Transverse colon (tissue), 4 donors: Measurements from ENCODE around the gene TM4SF5. TPM values are rescaled to one million over a fixed set of nuclear protein-coding genes. Genes with fewer than 3 reads are reported as not detected.

Source experiments
- DNase-seq: peaks from one replicate; pipeline ENCODE4 v3.0.0-alpha.2; 2019
- H3K27ac ChIP-seq, 4 donors: fragments of 200-600 bp; sonication (generic); 2 replicates each; pipeline ENCODE4 v1.5.1; 2016 to 2018; ENCODE audit warnings: inconsistent platforms in 4 of 4
- H3K27me3 ChIP-seq: fragments of 200-600 bp; sonication (generic); 2 replicates; pipeline ENCODE4 v1.5.1; 2017; ENCODE audit warnings: inconsistent platforms
- H3K36me3 ChIP-seq, 4 donors: fragments of 200-600 bp; sonication (generic); 2 replicates each; pipeline ENCODE4 v1.5.1; 2017 to 2019; ENCODE audit warnings: inconsistent platforms in 4 of 4
- H3K4me1 ChIP-seq, 4 donors: fragments of 200-600 bp; sonication (generic); 2 replicates each; pipeline ENCODE4 v1.5.1; 2017 to 2020; ENCODE audit warnings: inconsistent platforms in 4 of 4
- H3K4me3 ChIP-seq, 4 donors: fragments of 200-600 bp; sonication (generic); 1 replicate in 1 of 4; 2 replicates in 3 of 4; pipeline versions ENCODE4 v1.5.1 to v1.6.1; 2017 to 2019; ENCODE audit warnings: inconsistent platforms in 4 of 4
- H3K9me3 ChIP-seq, 2 donors: fragments of 200-600 bp; sonication (generic); 2 replicates each; pipeline ENCODE4 v1.5.1; 2017 to 2019; ENCODE audit warnings: inconsistent platforms in 2 of 2
- CTCF ChIP-seq, 5 experiments: fragments of 200-600 bp in 3 of 5; fragments of 450-650 bp in 2 of 5; sonication (generic) in 3 of 5; IDR thresholded peaks; 1 replicate in 2 of 5; 2 replicates in 3 of 5; pipeline ENCODE4 v1.5.1; 2016 to 2017; ENCODE audit warnings: antibody characterized with exemption in 5 of 5, inconsistent platforms in 3 of 5, mild to moderate bottlenecking in 2 of 5, moderate library complexity in 1 of 5
- EP300 ChIP-seq: sonication (generic); formaldehyde crosslinking; IDR thresholded peaks from one replicate; pipeline ENCODE4 v1.6.1; 2017; ENCODE audit warnings: antibody characterized with exemption, low read depth
- POLR2A ChIP-seq: fragments of 450-650 bp; IDR thresholded peaks from one replicate; pipeline ENCODE4 v1.6.1; 2016; ENCODE audit warnings: antibody characterized with exemption, mild to moderate bottlenecking, moderate library complexity
- POLR2AphosphoS5 ChIP-seq, 3 donors: sonication (generic); formaldehyde crosslinking; IDR thresholded peaks; one replicate each; pipeline ENCODE4 v1.6.1; 2016; ENCODE audit warnings: antibody characterized with exemption in 3 of 3
- WGBS, 2 donors: methylation state at CpG; one replicate each; pipeline ENCODE4 v1.1.5; 2018; ENCODE audit warnings: low coverage in 1 of 2; 5-methylcytosine and 5-hydroxymethylcytosine counted together
- in situ Hi-C, 4 donors: fragments of 200-750 bp; cut with MboI; loops; one replicate each; pipeline versions ENCODE4 v1.15.0 to v1.15.1; 2017; ENCODE audit warnings: low sequenced_read_pairs in 3 of 4, low pct_ligation_motif_present in 1 of 4, low pct_unique_long_range_greater_than_20kb in 1 of 4
- intact Hi-C: fragments of 100-400 bp; cut with DNase I; formaldehyde crosslinking; loops from one replicate; pipeline ENCODE4 v1.15.1; 2023; ENCODE audit warnings: low total_unique reads
- total RNA-seq, 4 donors: library from RNA; depleted of rRNA; stranded (reverse); fragments of >200 nt; gene quantifications; one replicate each; pipeline ENCODE4 v1.1.0, GENCODE V29; 2016

Gene TM4SF5
- total RNA-seq, 4 donors from 2014 or later: 5.2 to 42.6 (median 26.1) TPM

- no peak for TF ChIP-seq EP300
- peak in 1 of 3 donors; percentile 37 for TF ChIP-seq POLR2AphosphoS5 (IDR thresholded peaks at IDR 0.05)
- TF ChIP-seq CTCF (IDR thresholded peaks at IDR 0.05): no peak
- intact Hi-C loops: no loop called here
- DNase-seq: peak; percentile 74
- 42 to 86% methylated on average over 1 to 10 of the region's 10 CpGs for WGBS, 2 donors
- in situ Hi-C loops: no loop called here
- Histone ChIP-seq H3K9me3 (no peaks in the 10 kb centered on the region), H3K27me3 (no peaks in the 10 kb centered on the region), H3K4me1 (peaks cover 0 to 23% (median 5%) of the 10 kb centered on the region in 4 donors), H3K27ac (peak overlapping the region; percentile 75 to 82 (median 78)), H3K36me3 (no peaks in the 10 kb centered on the region), H3K4me3 (peak overlapping the region in 2 of 4 donors; percentile 3 to 24)
Measured at GRCh38 chr17:4772235-4772613, 538 bp downstream of the TM4SF5 start.

- no peak overlapping the region for H3K27ac ChIP-seq
- in situ Hi-C loops: loop anchor here in 2 of 4 donors (25.0 kb wide), 1 partner anchor 109 kb away; the partner anchor contains the start of gene C17orf107 (in 2 of the 2)
- H3K9me3 ChIP-seq: no peaks in the 10 kb centered on the region
- DNase-seq: no peak
- no peaks in the 10 kb centered on the region for H3K4me1 ChIP-seq
- TF ChIP-seq CTCF (IDR thresholded peaks at IDR 0.05) (no peak), EP300 (no peak), POLR2AphosphoS5 (IDR thresholded peaks at IDR 0.05) (no peak), POLR2A (no peak)
- peaks cover 18% of the 10 kb centered on the region for H3K27me3 ChIP-seq
- no peak overlapping the region for H3K4me3 ChIP-seq
- H3K36me3 ChIP-seq: no peaks in the 10 kb centered on the region
- intact Hi-C loops: no loop called here
- 83 to 84% methylated on average over 1 to 9 of the region's 9 CpGs for WGBS, 2 donors
Measured at GRCh38 chr17:4777969-4778760, 6.5 kb downstream of the TM4SF5 start.

- 83% methylated on average over 11 of the region's 11 CpGs; no CpG with 5 or more reads in 1 of the 2 donors for WGBS, 2 donors
- H3K4me3 ChIP-seq: no peak overlapping the region
- no peak overlapping the region for H3K27ac ChIP-seq
- TF ChIP-seq POLR2A (no peak), POLR2AphosphoS5 (IDR thresholded peaks at IDR 0.05) (no peak), EP300 (no peak), CTCF (IDR thresholded peaks at IDR 0.05) (no peak)
- no peak for DNase-seq
- peaks cover 0 to 5% (median 3%) of the 10 kb centered on the region in 4 donors for H3K4me1 ChIP-seq
- H3K36me3 ChIP-seq: no peaks in the 10 kb centered on the region
- in situ Hi-C loops: loop anchor here (10.0 to 25.0 kb wide), 3 partner anchors 46 to 107 kb away; partner anchors contain the start of genes C17orf107 (in 2 of the 4), CXCL16 (in 1 of the 4), MED11 (in 1 of the 4) and ZMYND15 (in 1 of the 4)
- intact Hi-C loops: loop anchor here (10.0 kb wide), 1 partner anchor 46 kb away; the partner anchor contains the start of genes CXCL16, MED11 and ZMYND15
- H3K9me3 ChIP-seq: no peaks in the 10 kb centered on the region
- H3K27me3 ChIP-seq: peaks cover 40% of the 10 kb centered on the region
Measured at GRCh38 chr17:4780325-4780955, 8.8 kb downstream of the TM4SF5 start.

GRCh38 chr17:4782652-4783051 lies 11.0 kb downstream of the TM4SF5 start:
- H3K9me3 ChIP-seq: no peaks in the 10 kb centered on the region
- in situ Hi-C loops (loop anchor here (10.0 to 25.0 kb wide), 3 partner anchors 48 to 105 kb away; partner anchors contain the start of genes C17orf107 (in 2 of the 4), CXCL16 (in 1 of the 4), MED11 (in 1 of the 4) and ZMYND15 (in 1 of the 4)), intact Hi-C loops (loop anchor here (10.0 kb wide), 1 partner anchor 48 kb away; the partner anchor contains the start of genes CXCL16, MED11 and ZMYND15)
- WGBS, 2 donors: 58 to 66% methylated on average over 8 to 28 of the region's 28 CpGs
- no peak for DNase-seq
- H3K27ac ChIP-seq: no peak overlapping the region
- TF ChIP-seq CTCF (IDR thresholded peaks at IDR 0.05) (no peak), POLR2AphosphoS5 (IDR thresholded peaks at IDR 0.05) (no peak), EP300 (no peak), POLR2A (no peak)
- H3K36me3 ChIP-seq: no peaks in the 10 kb centered on the region
- no peak overlapping the region for H3K4me3 ChIP-seq
- peaks cover 49% of the 10 kb centered on the region for H3K27me3 ChIP-seq
- H3K4me1 ChIP-seq: peaks cover 0 to 24% (median 21%) of the 10 kb centered on the region in 4 donors
